ENCODE results near the gene C14orf132. TPM values are rescaled to one million over a fixed set of nuclear protein-coding genes. Genes with fewer than 3 reads are reported as not detected.

C14orf132 gene
- total RNA-seq, 1 donor from 2014 or later: 33.2 TPM

- TF ChIP-seq, protein P1, sequence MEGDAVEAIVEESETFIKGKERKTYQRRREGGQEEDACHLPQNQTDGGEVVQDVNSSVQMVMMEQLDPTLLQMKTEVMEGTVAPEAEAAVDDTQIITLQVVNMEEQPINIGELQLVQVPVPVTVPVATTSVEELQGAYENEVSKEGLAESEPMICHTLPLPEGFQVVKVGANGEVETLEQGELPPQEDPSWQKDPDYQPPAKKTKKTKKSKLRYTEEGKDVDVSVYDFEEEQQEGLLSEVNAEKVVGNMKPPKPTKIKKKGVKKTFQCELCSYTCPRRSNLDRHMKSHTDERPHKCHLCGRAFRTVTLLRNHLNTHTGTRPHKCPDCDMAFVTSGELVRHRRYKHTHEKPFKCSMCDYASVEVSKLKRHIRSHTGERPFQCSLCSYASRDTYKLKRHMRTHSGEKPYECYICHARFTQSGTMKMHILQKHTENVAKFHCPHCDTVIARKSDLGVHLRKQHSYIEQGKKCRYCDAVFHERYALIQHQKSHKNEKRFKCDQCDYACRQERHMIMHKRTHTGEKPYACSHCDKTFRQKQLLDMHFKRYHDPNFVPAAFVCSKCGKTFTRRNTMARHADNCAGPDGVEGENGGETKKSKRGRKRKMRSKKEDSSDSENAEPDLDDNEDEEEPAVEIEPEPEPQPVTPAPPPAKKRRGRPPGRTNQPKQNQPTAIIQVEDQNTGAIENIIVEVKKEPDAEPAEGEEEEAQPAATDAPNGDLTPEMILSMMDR (IDR thresholded peaks at IDR 0.05): peak; percentile 48
- Mint-ChIP-seq H3K9me3 (ENCODE audit: low read depth) (peaks cover 13% of the 10 kb centered on the region), H3K36me3 (ENCODE audit: low read depth) (peaks cover 1% of the 10 kb centered on the region), H3K4me1 (ENCODE audit: low read depth) (peaks cover 25% of the 10 kb centered on the region), H3K27me3 (ENCODE audit: low read depth) (no peaks in the 10 kb centered on the region), H3K27ac (ENCODE audit: unreplicated experiment) (no peak overlapping the region), H3K4me3 (ENCODE audit: unreplicated experiment) (no peak overlapping the region)
- DNase-seq (ENCODE audit: low spot score): no peak
Measured at GRCh38 chr14:96117101-96117897, 78.1 kb downstream of the C14orf132 start.

- Mint-ChIP-seq H3K4me1 (ENCODE audit: low read depth) (peaks cover 25% of the 10 kb centered on the region), H3K4me3 (ENCODE audit: unreplicated experiment) (no peak overlapping the region), H3K9me3 (ENCODE audit: low read depth) (peaks cover 13% of the 10 kb centered on the region), H3K27ac (ENCODE audit: unreplicated experiment) (no peak overlapping the region), H3K36me3 (ENCODE audit: low read depth) (peaks cover 1% of the 10 kb centered on the region), H3K27me3 (ENCODE audit: low read depth) (no peaks in the 10 kb centered on the region)
- TF ChIP-seq, protein P1 (IDR thresholded peaks at IDR 0.05): no peak
- DNase-seq (ENCODE audit: low spot score): no peak
Measured at GRCh38 chr14:96117960-96118359, 78.8 kb downstream of the C14orf132 start.

DNA sequence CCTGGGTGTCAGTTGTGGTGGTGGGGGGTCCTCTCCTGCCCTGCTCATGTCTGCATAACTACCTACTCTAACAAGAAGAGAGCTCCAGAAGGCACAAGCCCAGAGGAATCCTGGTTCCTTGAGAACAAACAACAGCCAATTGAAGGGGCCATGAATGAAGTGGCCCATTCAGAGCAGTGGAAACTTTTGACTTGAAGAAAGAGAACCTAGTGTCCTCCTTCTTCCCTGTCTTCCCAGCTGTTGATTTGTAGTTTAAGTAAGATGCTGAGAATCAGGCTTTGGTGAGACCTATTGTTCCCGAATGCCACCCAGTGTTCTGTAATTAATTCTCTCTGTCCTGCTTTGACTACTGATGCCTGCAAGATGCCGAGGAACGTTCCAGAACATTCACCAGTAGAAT lies 79.2 kb downstream of the C14orf132 start:
- TF ChIP-seq, protein P1 (IDR thresholded peaks at IDR 0.05): no peak
- Mint-ChIP-seq H3K4me3 (ENCODE audit: unreplicated experiment) (no peak overlapping the region), H3K27me3 (ENCODE audit: low read depth) (no peaks in the 10 kb centered on the region), H3K9me3 (ENCODE audit: low read depth) (peaks cover 9% of the 10 kb centered on the region), H3K27ac (ENCODE audit: unreplicated experiment) (no peak overlapping the region), H3K36me3 (ENCODE audit: low read depth) (no peaks in the 10 kb centered on the region), H3K4me1 (ENCODE audit: low read depth) (peaks cover 25% of the 10 kb centered on the region)
- DNase-seq (ENCODE audit: low spot score): no peak

DNA sequence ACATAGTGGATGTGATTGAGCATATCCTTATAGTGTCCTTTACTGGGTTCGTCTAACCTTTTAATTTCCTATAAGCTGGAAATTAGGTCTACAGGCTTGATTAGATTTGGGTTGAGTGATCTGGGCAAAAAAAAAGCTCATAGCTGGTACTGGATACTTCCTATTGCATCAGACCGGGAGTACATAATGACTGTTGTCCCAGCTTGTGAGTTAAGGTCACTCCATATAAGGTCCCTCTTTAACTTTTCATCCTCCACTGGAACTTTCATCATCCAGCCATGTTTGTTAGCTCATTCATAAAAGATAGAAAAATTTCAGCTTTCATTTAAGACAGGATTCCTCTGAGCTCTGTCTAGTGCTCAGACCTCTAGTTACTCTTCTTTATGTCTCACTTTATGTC lies 80.8 kb downstream of the C14orf132 start:
- no peak for DNase-seq (ENCODE audit: low spot score)
- H3K36me3 Mint-ChIP-seq (ENCODE audit: low read depth): no peaks in the 10 kb centered on the region
- peaks cover 1% of the 10 kb centered on the region for H3K27me3 Mint-ChIP-seq (ENCODE audit: low read depth)
- no peak overlapping the region for H3K27ac Mint-ChIP-seq (ENCODE audit: unreplicated experiment)
- TF ChIP-seq, protein P1 (IDR thresholded peaks at IDR 0.05): no peak
- H3K4me1 Mint-ChIP-seq (ENCODE audit: low read depth): peaks cover 25% of the 10 kb centered on the region
- no peaks in the 10 kb centered on the region for H3K9me3 Mint-ChIP-seq (ENCODE audit: low read depth)
- H3K4me3 Mint-ChIP-seq (ENCODE audit: unreplicated experiment): no peak overlapping the region

GRCh38 chr14:96120392-96120791 lies 81.2 kb downstream of the C14orf132 start:
- Mint-ChIP-seq H3K36me3 (ENCODE audit: low read depth) (no peaks in the 10 kb centered on the region), H3K9me3 (ENCODE audit: low read depth) (no peaks in the 10 kb centered on the region), H3K4me1 (ENCODE audit: low read depth) (peaks cover 25% of the 10 kb centered on the region), H3K4me3 (ENCODE audit: unreplicated experiment) (no peak overlapping the region), H3K27ac (ENCODE audit: unreplicated experiment) (no peak overlapping the region), H3K27me3 (ENCODE audit: low read depth) (peaks cover 1% of the 10 kb centered on the region)
- no peak for DNase-seq (ENCODE audit: low spot score)
- TF ChIP-seq, protein P1 (IDR thresholded peaks at IDR 0.05): no peak
